PC-3 (cell line): ENCODE measurements around the gene VPS9D1.

Experiments
- EZH2 ChIP-seq: fragments of 300-600 bp; sonication (generic); IDR thresholded peaks from one replicate; pipeline ENCODE4 v1.6.1; 2017; ENCODE audit warnings: antibody characterized with exemption, mild to moderate bottlenecking, low read length; ENCODE audit not compliant: unreplicated experiment
- EZH2phosphoT487 ChIP-seq: fragments of 300-600 bp; sonication (generic); IDR thresholded peaks from 2 replicates; pipeline ENCODE4 v1.6.1; 2018; ENCODE audit warnings: mild to moderate bottlenecking, antibody characterized with exemption, low read length, borderline replicate concordance
- TF ChIP-seq, protein P1 (sequence below): fragments of 300-600 bp; sonication (generic); conservative IDR thresholded peaks from 2 replicates; pipeline ENCODE4 v1.5.1; 2017; ENCODE audit warnings: antibody characterized with exemption, low read depth, mild to moderate bottlenecking, low read length

DNA sequence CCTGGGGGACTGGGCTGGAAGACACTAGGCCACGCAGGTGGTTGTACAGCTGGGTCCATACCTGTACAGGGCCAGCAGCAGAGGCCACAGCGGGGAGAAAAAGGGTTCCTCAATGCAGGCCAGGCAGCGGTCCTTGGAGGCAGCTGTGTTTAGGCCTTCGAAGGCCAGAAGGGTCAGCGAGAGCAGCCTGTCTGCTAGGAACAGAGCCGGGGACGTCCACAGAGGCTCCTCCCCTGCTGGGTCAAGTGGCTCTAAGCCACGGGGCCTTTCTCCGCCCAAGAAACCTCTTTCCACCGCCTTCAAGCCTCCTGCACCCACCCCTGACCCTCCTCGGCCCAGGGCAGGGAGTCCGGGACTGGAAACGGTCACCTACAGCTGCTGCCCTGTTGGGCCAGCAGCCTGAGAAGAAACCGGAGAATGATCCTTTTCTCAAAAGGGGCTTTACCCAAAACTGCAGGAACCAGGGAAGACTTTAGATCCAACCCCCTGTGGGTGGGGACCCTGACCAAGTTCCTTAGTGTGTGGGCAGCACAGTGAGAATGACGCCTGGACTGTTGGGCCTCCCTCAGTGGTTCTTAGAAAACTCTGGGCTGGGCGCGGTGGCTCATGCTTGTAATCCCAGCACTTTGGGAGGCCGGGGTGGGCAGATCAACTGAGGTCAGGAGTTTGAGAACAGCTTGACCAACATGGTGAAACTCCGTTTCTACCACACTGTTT is 10.8 kb downstream of the VPS9D1 start:
- TF ChIP-seq, protein P1, sequence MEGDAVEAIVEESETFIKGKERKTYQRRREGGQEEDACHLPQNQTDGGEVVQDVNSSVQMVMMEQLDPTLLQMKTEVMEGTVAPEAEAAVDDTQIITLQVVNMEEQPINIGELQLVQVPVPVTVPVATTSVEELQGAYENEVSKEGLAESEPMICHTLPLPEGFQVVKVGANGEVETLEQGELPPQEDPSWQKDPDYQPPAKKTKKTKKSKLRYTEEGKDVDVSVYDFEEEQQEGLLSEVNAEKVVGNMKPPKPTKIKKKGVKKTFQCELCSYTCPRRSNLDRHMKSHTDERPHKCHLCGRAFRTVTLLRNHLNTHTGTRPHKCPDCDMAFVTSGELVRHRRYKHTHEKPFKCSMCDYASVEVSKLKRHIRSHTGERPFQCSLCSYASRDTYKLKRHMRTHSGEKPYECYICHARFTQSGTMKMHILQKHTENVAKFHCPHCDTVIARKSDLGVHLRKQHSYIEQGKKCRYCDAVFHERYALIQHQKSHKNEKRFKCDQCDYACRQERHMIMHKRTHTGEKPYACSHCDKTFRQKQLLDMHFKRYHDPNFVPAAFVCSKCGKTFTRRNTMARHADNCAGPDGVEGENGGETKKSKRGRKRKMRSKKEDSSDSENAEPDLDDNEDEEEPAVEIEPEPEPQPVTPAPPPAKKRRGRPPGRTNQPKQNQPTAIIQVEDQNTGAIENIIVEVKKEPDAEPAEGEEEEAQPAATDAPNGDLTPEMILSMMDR = no peak
- TF ChIP-seq EZH2 (no peak), EZH2phosphoT487 (no peak)
